ENCODE measurements around the gene SDR39U1.
"Not testable (repeated sequence)": the region's sequence is repeated elsewhere in the genome, so short reads cannot be mapped to it uniquely, and the experiment has no call there.

Gene SDR39U1

GRCh38 chr14:24461336-24461735 lies 18.8 kb upstream of the SDR39U1 start:
- no peak for DNase-seq (ENCODE audit: low spot score)
- in situ Hi-C loops (cut with MboI; ENCODE audit: low pct_unique_long_range_greater_than_20kb, low sequenced_read_pairs, unreplicated experiment), result loop anchor here (25.0 kb wide), 1 partner anchor 226 kb away; no protein-coding TSS in a partner anchor
- no peak for TF ChIP-seq CTCF (IDR thresholded peaks at IDR 0.05; ENCODE audit: extremely low read depth, insufficient read depth, missing control alignments)

- in situ Hi-C loops (cut with MboI; ENCODE audit: low pct_unique_long_range_greater_than_20kb, low sequenced_read_pairs, unreplicated experiment), result loop anchor here (25.0 kb wide), 1 partner anchor 228 kb away; no protein-coding TSS in a partner anchor
- no peak for TF ChIP-seq CTCF (IDR thresholded peaks at IDR 0.05; ENCODE audit: extremely low read depth, insufficient read depth, missing control alignments)
- no peak for DNase-seq (ENCODE audit: low spot score)
These were observed 16.8 kb upstream of the SDR39U1 start for GRCh38 chr14:24459331-24459730.

GRCh38 chr14:24458736-24459135 lies 16.2 kb upstream of the SDR39U1 start:
- no peak for DNase-seq (ENCODE audit: low spot score)
- no peak for TF ChIP-seq CTCF (IDR thresholded peaks at IDR 0.05; ENCODE audit: extremely low read depth, insufficient read depth, missing control alignments)
- in situ Hi-C loops (cut with MboI; ENCODE audit: low pct_unique_long_range_greater_than_20kb, low sequenced_read_pairs, unreplicated experiment), result loop anchor here (25.0 kb wide), 1 partner anchor 229 kb away; no protein-coding TSS in a partner anchor

GRCh38 chr14:24456980-24457379 lies 14.4 kb upstream of the SDR39U1 start:
- no peak for DNase-seq (ENCODE audit: low spot score)
- TF ChIP-seq CTCF (IDR thresholded peaks at IDR 0.05; ENCODE audit: extremely low read depth, insufficient read depth, missing control alignments), result no peak
- in situ Hi-C loops (cut with MboI; ENCODE audit: low pct_unique_long_range_greater_than_20kb, low sequenced_read_pairs, unreplicated experiment), result loop anchor here (25.0 kb wide), 1 partner anchor 230 kb away; no protein-coding TSS in a partner anchor

GRCh38 chr14:24450828-24451227 lies 8.3 kb upstream of the SDR39U1 start:
- DNase-seq (ENCODE audit: low spot score), result not testable (repeated sequence)
- in situ Hi-C loops (cut with MboI; ENCODE audit: low pct_unique_long_range_greater_than_20kb, low sequenced_read_pairs, unreplicated experiment), result loop anchor here (25.0 kb wide), 1 partner anchor 236 kb away; no protein-coding TSS in a partner anchor

- in situ Hi-C loops (cut with MboI; ENCODE audit: low pct_unique_long_range_greater_than_20kb, low sequenced_read_pairs, unreplicated experiment), result no loop called here
- peak; percentile 3 for DNase-seq (ENCODE audit: low spot score)
- TF ChIP-seq CTCF (IDR thresholded peaks at IDR 0.05; ENCODE audit: extremely low read depth, insufficient read depth, missing control alignments), result no peak
These were observed 583 bp upstream of the SDR39U1 start for GRCh38 chr14:24443053-24443665.

- no peak for TF ChIP-seq CTCF (IDR thresholded peaks at IDR 0.05; ENCODE audit: extremely low read depth, insufficient read depth, missing control alignments)
- in situ Hi-C loops (cut with MboI; ENCODE audit: low pct_unique_long_range_greater_than_20kb, low sequenced_read_pairs, unreplicated experiment), result no loop called here
- DNase-seq (ENCODE audit: low spot score), result no peak
These were observed 704 bp downstream of the SDR39U1 start for GRCh38 chr14:24441904-24442239.
